Measurements from ENCODE around the gene GPR37.

DNA sequence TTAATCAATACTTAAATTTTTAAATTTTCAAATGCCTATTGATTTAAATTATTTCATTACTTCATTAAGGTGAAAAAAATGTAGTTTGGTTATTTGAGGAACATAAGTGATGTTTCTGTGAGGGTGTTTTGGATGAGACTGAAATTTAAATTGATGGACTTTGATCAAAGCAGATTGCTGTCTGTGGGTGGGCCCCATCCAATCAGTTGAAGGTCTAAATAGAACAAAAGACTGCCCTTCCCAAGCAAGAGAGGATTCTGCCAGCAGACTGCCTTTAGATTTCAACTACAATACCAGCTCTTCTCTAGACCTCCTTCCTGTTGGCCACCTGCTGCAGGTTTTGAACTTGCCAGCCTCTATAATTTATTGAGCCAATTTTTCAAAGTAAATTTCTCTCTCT, 14.5 kb upstream of the GPR37 start:
- TF ChIP-seq, protein P1, sequence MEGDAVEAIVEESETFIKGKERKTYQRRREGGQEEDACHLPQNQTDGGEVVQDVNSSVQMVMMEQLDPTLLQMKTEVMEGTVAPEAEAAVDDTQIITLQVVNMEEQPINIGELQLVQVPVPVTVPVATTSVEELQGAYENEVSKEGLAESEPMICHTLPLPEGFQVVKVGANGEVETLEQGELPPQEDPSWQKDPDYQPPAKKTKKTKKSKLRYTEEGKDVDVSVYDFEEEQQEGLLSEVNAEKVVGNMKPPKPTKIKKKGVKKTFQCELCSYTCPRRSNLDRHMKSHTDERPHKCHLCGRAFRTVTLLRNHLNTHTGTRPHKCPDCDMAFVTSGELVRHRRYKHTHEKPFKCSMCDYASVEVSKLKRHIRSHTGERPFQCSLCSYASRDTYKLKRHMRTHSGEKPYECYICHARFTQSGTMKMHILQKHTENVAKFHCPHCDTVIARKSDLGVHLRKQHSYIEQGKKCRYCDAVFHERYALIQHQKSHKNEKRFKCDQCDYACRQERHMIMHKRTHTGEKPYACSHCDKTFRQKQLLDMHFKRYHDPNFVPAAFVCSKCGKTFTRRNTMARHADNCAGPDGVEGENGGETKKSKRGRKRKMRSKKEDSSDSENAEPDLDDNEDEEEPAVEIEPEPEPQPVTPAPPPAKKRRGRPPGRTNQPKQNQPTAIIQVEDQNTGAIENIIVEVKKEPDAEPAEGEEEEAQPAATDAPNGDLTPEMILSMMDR (conservative IDR thresholded peaks at IDR 0.05; ENCODE audit: low read depth, low read length), result no peak
- no peak for TF ChIP-seq EZH2phosphoT487 (IDR thresholded peaks at IDR 0.05; ENCODE audit: borderline replicate concordance, low read length)
